GM19324 (cell line): ENCODE results near the gene RNU7-1.

Experiments
- ATAC-seq: cut with Tn5 transposase; IDR thresholded peaks from one replicate; pipeline ENCODE4 v1.9.1; 2021; ENCODE audit warnings: mild to moderate bottlenecking, moderate library complexity; ENCODE audit not compliant: unreplicated experiment, low FRiP score

The RNU7-1 gene

GRCh38 chr12:6952121-6952862, 8.7 kb downstream of the RNU7-1 start:
- ATAC-seq = no peak

- no peak for ATAC-seq
These were observed 9.3 kb downstream of the RNU7-1 start for GRCh38 chr12:6952863-6953441.

- ATAC-seq = peak; percentile 64
These were observed 10.1 kb downstream of the RNU7-1 start for GRCh38 chr12:6953442-6954315.

GRCh38 chr12:6954316-6955107, 10.9 kb downstream of the RNU7-1 start:
- ATAC-seq = no peak

GRCh38 chr12:6955108-6956020, 11.7 kb downstream of the RNU7-1 start:
- no peak for ATAC-seq

GRCh38 chr12:6956021-6956727, 12.6 kb downstream of the RNU7-1 start:
- no peak for ATAC-seq

- ATAC-seq = no peak
These were observed 13.6 kb downstream of the RNU7-1 start for GRCh38 chr12:6957151-6957701.

GRCh38 chr12:6957741-6958608, 14.4 kb downstream of the RNU7-1 start:
- no peak for ATAC-seq

GRCh38 chr12:6958609-6959057, 15.0 kb downstream of the RNU7-1 start:
- no peak for ATAC-seq

- peak; percentile 47 for ATAC-seq
These were observed 15.6 kb downstream of the RNU7-1 start for GRCh38 chr12:6959058-6959804.

- ATAC-seq = no peak
These were observed 16.4 kb downstream of the RNU7-1 start for GRCh38 chr12:6959805-6960592.

GRCh38 chr12:6960593-6961277, 17.1 kb downstream of the RNU7-1 start:
- ATAC-seq = no peak

- no peak for ATAC-seq
These were observed 17.7 kb downstream of the RNU7-1 start for GRCh38 chr12:6961278-6961694.

GRCh38 chr12:6961695-6962284, 18.2 kb downstream of the RNU7-1 start:
- ATAC-seq = no peak
